ENCODE measurements around the gene CTDSP2.

Gene CTDSP2

DNA sequence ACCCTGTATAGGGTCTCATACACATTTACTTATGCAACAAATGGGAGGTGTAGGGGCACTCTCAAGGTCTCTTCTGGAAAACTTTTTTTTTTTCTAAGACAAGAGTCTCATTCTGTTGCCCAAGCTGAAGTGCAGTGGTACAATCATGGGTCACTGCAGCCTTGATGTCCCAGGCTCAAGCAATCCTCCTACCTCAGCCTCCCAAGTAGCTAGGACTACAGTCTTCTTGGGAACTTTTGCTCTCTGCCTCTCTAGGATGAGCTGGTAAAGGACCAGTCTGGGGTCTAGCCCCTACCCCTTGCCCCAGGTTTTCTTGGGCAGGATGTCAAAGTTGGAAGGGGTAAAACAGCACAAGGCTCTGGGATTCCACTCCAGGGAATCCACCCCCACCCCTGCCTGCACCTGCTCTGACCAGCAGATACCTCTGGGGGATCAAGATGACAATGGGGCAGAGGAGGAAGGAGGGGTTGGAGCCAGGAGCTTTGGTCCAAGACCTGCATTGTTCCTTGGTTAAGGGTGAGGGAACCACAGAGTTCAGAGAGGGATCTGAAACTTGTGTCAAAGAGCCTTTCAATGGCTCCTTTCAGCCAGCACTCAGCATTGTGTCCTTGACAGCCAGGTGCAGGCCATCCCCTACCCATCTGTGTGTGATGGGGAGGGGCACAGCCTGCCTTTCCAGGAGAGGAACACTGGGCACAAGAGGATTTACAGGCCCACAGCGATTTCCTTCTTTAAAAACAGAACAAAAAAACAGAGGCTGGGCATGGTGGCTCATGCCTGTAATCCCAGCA, 12.2 kb downstream of the CTDSP2 start:
- no peak for DNase-seq (ENCODE audit: low read depth)
- TF ChIP-seq CTCF (conservative IDR thresholded peaks at IDR 0.05; ENCODE audit: control insufficient read depth, insufficient read depth, low read depth, low read length), result no peak
- H3K4me3 ChIP-seq (ENCODE audit: control insufficient read depth, low read depth, low read length), result no peak overlapping the region

DNA sequence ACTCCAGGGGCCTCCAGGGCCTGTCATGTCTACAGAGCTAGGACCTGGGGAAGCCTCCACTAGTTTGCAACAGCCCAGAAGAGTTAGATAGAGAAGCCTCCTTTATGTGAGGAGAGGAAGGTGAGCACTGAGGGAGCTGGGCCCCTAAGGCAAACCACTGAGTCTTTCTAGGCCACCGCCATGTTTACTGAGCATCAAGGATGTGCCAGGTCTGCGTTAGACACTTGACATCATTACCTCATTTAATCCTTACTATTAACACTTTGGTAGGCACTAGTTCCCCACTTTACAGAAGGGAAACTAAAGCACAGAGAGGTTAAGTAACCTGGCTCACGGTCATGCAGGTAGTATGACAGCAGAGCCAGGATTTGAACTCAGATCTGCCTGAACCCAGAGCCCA, 12.9 kb downstream of the CTDSP2 start:
- no peak for DNase-seq (ENCODE audit: low read depth)
- TF ChIP-seq CTCF (conservative IDR thresholded peaks at IDR 0.05; ENCODE audit: control insufficient read depth, insufficient read depth, low read depth, low read length), result no peak
- no peak overlapping the region for H3K4me3 ChIP-seq (ENCODE audit: control insufficient read depth, low read depth, low read length)

- no peak for DNase-seq (ENCODE audit: low read depth)
- no peak for TF ChIP-seq CTCF (conservative IDR thresholded peaks at IDR 0.05; ENCODE audit: control insufficient read depth, insufficient read depth, low read depth, low read length)
- H3K4me3 ChIP-seq (ENCODE audit: control insufficient read depth, low read depth, low read length), result no peak overlapping the region
Measured at GRCh38 chr12:57832966-57833365, 13.6 kb downstream of the CTDSP2 start.

DNA sequence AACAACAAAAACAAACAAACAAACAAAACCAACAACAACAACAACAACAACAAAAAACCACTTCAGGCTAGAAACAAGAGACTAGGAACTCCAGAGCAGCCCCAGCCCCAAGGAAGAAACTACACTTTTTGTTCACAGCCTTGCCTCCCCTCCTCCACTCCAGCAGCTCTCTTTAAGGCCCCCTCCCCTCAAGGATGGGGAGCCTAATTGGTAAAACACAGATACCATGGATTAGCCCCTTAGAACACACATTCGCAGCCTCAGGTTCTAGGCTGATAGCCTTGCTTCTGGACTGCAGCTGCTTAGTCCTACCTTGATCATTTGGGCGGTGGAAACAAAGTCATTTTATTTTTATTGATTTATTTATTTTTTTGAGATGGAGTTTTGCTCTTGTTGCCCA, 16.1 kb downstream of the CTDSP2 start:
- H3K4me3 ChIP-seq (ENCODE audit: control insufficient read depth, low read depth, low read length), result no peak overlapping the region
- no peak for DNase-seq (ENCODE audit: low read depth)
- no peak for TF ChIP-seq CTCF (conservative IDR thresholded peaks at IDR 0.05; ENCODE audit: control insufficient read depth, insufficient read depth, low read depth, low read length)

GRCh38 chr12:57829025-57829777, 17.3 kb downstream of the CTDSP2 start:
- no peak overlapping the region for H3K4me3 ChIP-seq (ENCODE audit: control insufficient read depth, low read depth, low read length)
- no peak for DNase-seq (ENCODE audit: low read depth)
- TF ChIP-seq CTCF (conservative IDR thresholded peaks at IDR 0.05; ENCODE audit: control insufficient read depth, insufficient read depth, low read depth, low read length), result no peak

DNA sequence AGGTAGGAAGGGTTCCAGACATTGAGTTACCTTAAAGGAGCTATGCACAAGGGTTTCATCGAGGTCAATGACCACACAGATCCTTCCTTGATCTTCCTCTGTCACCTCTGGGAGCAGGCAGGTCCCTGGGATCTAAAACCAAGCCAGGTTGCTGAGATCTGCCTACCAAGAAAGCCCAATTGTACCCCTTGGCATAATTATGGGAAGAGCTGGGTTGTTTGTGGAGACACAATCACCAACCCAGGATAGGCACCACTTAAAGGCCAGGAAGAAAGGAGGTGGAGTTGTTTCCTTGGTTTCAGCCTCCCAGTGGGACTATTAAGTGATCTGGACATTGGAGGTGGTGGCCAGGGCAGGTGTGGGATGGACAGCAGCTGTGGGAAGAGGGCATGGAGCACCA, 19.6 kb downstream of the CTDSP2 start:
- H3K4me3 ChIP-seq (ENCODE audit: control insufficient read depth, low read depth, low read length), result no peak overlapping the region
- no peak for TF ChIP-seq CTCF (conservative IDR thresholded peaks at IDR 0.05; ENCODE audit: control insufficient read depth, insufficient read depth, low read depth, low read length)
- DNase-seq (ENCODE audit: low read depth), result no peak
